Measurements from ENCODE around the gene DAD1.

DNA sequence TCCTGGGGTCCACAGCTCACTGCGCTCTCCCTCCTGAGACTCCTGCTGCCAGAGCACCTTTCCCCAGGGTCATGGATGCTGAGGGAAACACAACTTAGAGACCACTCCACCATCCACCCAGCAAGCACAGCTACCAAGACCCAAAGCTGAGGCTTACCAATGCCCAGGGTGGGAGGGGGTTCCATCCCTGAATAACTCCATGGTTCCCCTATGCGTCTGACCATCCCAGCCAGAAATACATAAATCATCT lies 36.3 kb downstream of the DAD1 start:
- TF ChIP-seq POLR2A (IDR thresholded peaks at IDR 0.05), result no peak
- TF ChIP-seq, protein P1, sequence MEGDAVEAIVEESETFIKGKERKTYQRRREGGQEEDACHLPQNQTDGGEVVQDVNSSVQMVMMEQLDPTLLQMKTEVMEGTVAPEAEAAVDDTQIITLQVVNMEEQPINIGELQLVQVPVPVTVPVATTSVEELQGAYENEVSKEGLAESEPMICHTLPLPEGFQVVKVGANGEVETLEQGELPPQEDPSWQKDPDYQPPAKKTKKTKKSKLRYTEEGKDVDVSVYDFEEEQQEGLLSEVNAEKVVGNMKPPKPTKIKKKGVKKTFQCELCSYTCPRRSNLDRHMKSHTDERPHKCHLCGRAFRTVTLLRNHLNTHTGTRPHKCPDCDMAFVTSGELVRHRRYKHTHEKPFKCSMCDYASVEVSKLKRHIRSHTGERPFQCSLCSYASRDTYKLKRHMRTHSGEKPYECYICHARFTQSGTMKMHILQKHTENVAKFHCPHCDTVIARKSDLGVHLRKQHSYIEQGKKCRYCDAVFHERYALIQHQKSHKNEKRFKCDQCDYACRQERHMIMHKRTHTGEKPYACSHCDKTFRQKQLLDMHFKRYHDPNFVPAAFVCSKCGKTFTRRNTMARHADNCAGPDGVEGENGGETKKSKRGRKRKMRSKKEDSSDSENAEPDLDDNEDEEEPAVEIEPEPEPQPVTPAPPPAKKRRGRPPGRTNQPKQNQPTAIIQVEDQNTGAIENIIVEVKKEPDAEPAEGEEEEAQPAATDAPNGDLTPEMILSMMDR (IDR thresholded peaks at IDR 0.05), result no peak
- no peak for TF ChIP-seq EP300 (IDR thresholded peaks at IDR 0.05)
- TF ChIP-seq POLR2AphosphoS5 (IDR thresholded peaks at IDR 0.05), result no peak

Data from sigmoid colon (tissue), 4 donors.